CD14-positive monocyte (primary cell): Measurements from ENCODE around the gene WHRN. TPM values are rescaled to one million over a fixed set of nuclear protein-coding genes. Genes with fewer than 3 reads are reported as not detected.

Source experiments
- DNase-seq, 3 donors: peaks; one replicate each; pipeline ENCODE4 v3.0.0-alpha.2; 2011 to 2022
- H2AFZ ChIP-seq: 2 replicates; pipeline ENCODE4 v1.6.0; 2012; ENCODE audit warnings: mild to moderate bottlenecking, low read depth, low read length, inconsistent platforms; ENCODE audit not compliant: insufficient read depth, poor library complexity, severe bottlenecking
- H3K27ac ChIP-seq, 2 donors: 1 replicate in 1 of 2; 2 replicates in 1 of 2; pipeline ENCODE4 v1.5.1; 2012 to 2013; ENCODE audit warnings: low read length in 2 of 2, control low read depth in 1 of 2, inconsistent platforms in 1 of 2, low read depth in 1 of 2, mild to moderate bottlenecking in 1 of 2
- H3K27me3 ChIP-seq, 2 donors: one replicate each; pipeline versions ENCODE4 v1.6.0 to v1.6.1; 2011 to 2013; ENCODE audit warnings: low read length in 2 of 2; ENCODE audit not compliant: control insufficient read depth in 2 of 2, insufficient read depth in 2 of 2
- H3K36me3 ChIP-seq, 2 donors: replicated peaks in 1 of 2; 1 replicate in 1 of 2; 2 replicates in 1 of 2; pipeline versions ENCODE4 v1.5.1 to v1.6.1; 2012 to 2013; ENCODE audit warnings: low read length in 2 of 2, control low read depth in 1 of 2, inconsistent platforms in 1 of 2, mild to moderate bottlenecking in 1 of 2; ENCODE audit not compliant: insufficient read depth in 2 of 2, control insufficient read depth in 1 of 2
- H3K4me1 ChIP-seq, 2 donors: 1 replicate in 1 of 2; 2 replicates in 1 of 2; pipeline versions ENCODE4 v1.5.1 to v1.6.1; 2012 to 2013; ENCODE audit warnings: low read length in 2 of 2, control low read depth in 1 of 2, inconsistent platforms in 1 of 2, mild to moderate bottlenecking in 1 of 2, moderate library complexity in 1 of 2; ENCODE audit not compliant: insufficient read depth in 2 of 2, control insufficient read depth in 1 of 2
- H3K4me2 ChIP-seq: replicated peaks from 2 replicates; pipeline ENCODE3; 2012; ENCODE audit warnings: low read length, moderate library complexity, mild to moderate bottlenecking; ENCODE audit not compliant: poor library complexity, severe bottlenecking; ENCODE audit errors: extremely low read depth
- H3K4me3 ChIP-seq, 3 experiments: fragments of 200-600 bp in 1 of 3; sonication (generic) in 1 of 3; replicated peaks in 1 of 3; 1 replicate in 2 of 3; 2 replicates in 1 of 3; pipeline ENCODE4 v1.5.1; 2011 to 2013; ENCODE audit warnings: low read length in 3 of 3, mild to moderate bottlenecking in 3 of 3, control low read depth in 2 of 3, low read depth in 2 of 3, inconsistent platforms in 1 of 3, moderate library complexity in 1 of 3
- H3K79me2 ChIP-seq: 2 replicates; pipeline ENCODE4 v1.6.0; 2012; ENCODE audit warnings: mild to moderate bottlenecking, control low read depth, inconsistent platforms, low read length, moderate library complexity; ENCODE audit not compliant: insufficient read depth
- H3K9ac ChIP-seq: 2 replicates; pipeline ENCODE4 v1.6.0; 2017; ENCODE audit warnings: low read length, mild to moderate bottlenecking; ENCODE audit not compliant: insufficient read depth, poor library complexity, severe bottlenecking
- H3K9me3 ChIP-seq, 2 donors: replicated peaks in 1 of 2; 1 replicate in 1 of 2; 2 replicates in 1 of 2; pipeline versions ENCODE4 v1.5.1 to v1.6.1; 2012 to 2013; ENCODE audit warnings: low read length in 2 of 2, control low read depth in 1 of 2; ENCODE audit not compliant: control insufficient read depth in 1 of 2, insufficient read depth in 1 of 2
- H4K20me1 ChIP-seq: 2 replicates; pipeline ENCODE4 v1.6.0; 2012; ENCODE audit warnings: mild to moderate bottlenecking, low read length, control low read depth, moderate library complexity; ENCODE audit not compliant: insufficient read depth
- H3K27ac Mint-ChIP-seq, 7 donors: one replicate each; pipeline ENCODE4 v1.8.0; 2020; ENCODE audit warnings: mild to moderate bottlenecking in 7 of 7, mixed read lengths in 7 of 7, moderate library complexity in 6 of 7, inconsistent platforms in 2 of 7
- H3K27me3 Mint-ChIP-seq, 3 donors: one replicate each; pipeline ENCODE4 v1.8.0; 2021 to 2022; ENCODE audit warnings: low read depth in 3 of 3, mild to moderate bottlenecking in 3 of 3, mixed read lengths in 3 of 3, moderate library complexity in 3 of 3, inconsistent platforms in 1 of 3
- H3K36me3 Mint-ChIP-seq, 2 donors: one replicate each; pipeline ENCODE4 v1.8.0; 2020; ENCODE audit warnings: mixed read lengths in 2 of 2, inconsistent platforms in 1 of 2, mild to moderate bottlenecking in 1 of 2
- H3K4me1 Mint-ChIP-seq: one replicate; pipeline ENCODE4 v1.8.0; 2020; ENCODE audit warnings: mild to moderate bottlenecking, mixed read lengths
- H3K4me3 Mint-ChIP-seq, 2 donors: one replicate each; pipeline ENCODE4 v1.8.0; 2020; ENCODE audit warnings: mild to moderate bottlenecking in 2 of 2, mixed read lengths in 2 of 2, moderate library complexity in 1 of 2
- H3K9me3 Mint-ChIP-seq, 7 donors: one replicate each; pipeline ENCODE4 v1.8.0; 2020 to 2022; ENCODE audit warnings: mixed read lengths in 7 of 7, mild to moderate bottlenecking in 6 of 7, moderate library complexity in 6 of 7, inconsistent platforms in 2 of 7
- WGBS: methylation state at CpG from one replicate; pipeline ENCODE4 v1.1.5; 2013; ENCODE audit warnings: missing lambda C conversion rate; ENCODE audit not compliant: insufficient coverage; 5-methylcytosine and 5-hydroxymethylcytosine counted together
- intact Hi-C, 2 donors: fragments of 100-400 bp; cut with micrococcal nuclease; formaldehyde crosslinking; loops; one replicate each; pipeline versions ENCODE4 v1.15.0 to v1.15.1; 2023
- polyA plus RNA-seq, 3 donors: library from polyadenylated mRNA; depleted of rRNA in 1 of 3; unstranded in 2 of 3; stranded (reverse) in 1 of 3; fragments of 300-500 nt in 2 of 3; fragments of >200 nt in 1 of 3; fragmentation: Illumina TruSeq in 2 of 3; gene quantifications; 1 replicate in 2 of 3; 2 replicates in 1 of 3; pipeline ENCODE4 v1.2.3, GENCODE V29; 2012 to 2021
- TF ChIP-seq, protein P1 (sequence below): fragments of 200-600 bp; IDR thresholded peaks from one replicate; pipeline ENCODE4 v1.8.0; 2022; ENCODE audit warnings: antibody characterized with exemption, mild to moderate bottlenecking

WHRN gene
- polyA plus RNA-seq, 3 donors = 0.13 to 0.59 (median 0.30) TPM

- Histone ChIP-seq H3K9me3 (no peaks in the 10 kb centered on the region), H3K79me2 (no peaks in the 10 kb centered on the region), H3K4me2 (no peak overlapping the region), H2AFZ (no peak overlapping the region), H3K4me1 (no peaks in the 10 kb centered on the region), H3K4me3 (no peak overlapping the region), H4K20me1 (no peaks in the 10 kb centered on the region), H3K27ac (no peak overlapping the region), H3K36me3 (no peaks in the 10 kb centered on the region), H3K27me3 (no peaks in the 10 kb centered on the region), H3K9ac (no peak overlapping the region)
- DNase-seq = no peak
- WGBS = 100% methylated on average over 2 of the region's 3 CpGs
- Mint-ChIP-seq H3K36me3 (no peaks in the 10 kb centered on the region), H3K9me3 (peaks cover 0 to 2% (median 0%) of the 10 kb centered on the region in 7 donors), H3K4me1 (peaks cover 4% of the 10 kb centered on the region), H3K27ac (no peak overlapping the region), H3K27me3 (peaks cover 5 to 8% (median 6%) of the 10 kb centered on the region in 3 donors), H3K4me3 (no peak overlapping the region)
- TF ChIP-seq, protein P1, sequence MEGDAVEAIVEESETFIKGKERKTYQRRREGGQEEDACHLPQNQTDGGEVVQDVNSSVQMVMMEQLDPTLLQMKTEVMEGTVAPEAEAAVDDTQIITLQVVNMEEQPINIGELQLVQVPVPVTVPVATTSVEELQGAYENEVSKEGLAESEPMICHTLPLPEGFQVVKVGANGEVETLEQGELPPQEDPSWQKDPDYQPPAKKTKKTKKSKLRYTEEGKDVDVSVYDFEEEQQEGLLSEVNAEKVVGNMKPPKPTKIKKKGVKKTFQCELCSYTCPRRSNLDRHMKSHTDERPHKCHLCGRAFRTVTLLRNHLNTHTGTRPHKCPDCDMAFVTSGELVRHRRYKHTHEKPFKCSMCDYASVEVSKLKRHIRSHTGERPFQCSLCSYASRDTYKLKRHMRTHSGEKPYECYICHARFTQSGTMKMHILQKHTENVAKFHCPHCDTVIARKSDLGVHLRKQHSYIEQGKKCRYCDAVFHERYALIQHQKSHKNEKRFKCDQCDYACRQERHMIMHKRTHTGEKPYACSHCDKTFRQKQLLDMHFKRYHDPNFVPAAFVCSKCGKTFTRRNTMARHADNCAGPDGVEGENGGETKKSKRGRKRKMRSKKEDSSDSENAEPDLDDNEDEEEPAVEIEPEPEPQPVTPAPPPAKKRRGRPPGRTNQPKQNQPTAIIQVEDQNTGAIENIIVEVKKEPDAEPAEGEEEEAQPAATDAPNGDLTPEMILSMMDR = no peak
- intact Hi-C loops = no loop called here
These were observed 17.6 kb upstream of the WHRN start for GRCh38 chr9:114522847-114523246.

GRCh38 chr9:114522286-114522685, 17.0 kb upstream of the WHRN start:
- Mint-ChIP-seq H3K9me3 (peaks cover 0 to 2% (median 0%) of the 10 kb centered on the region in 7 donors), H3K27ac (no peak overlapping the region), H3K27me3 (peaks cover 6 to 8% (median 7%) of the 10 kb centered on the region in 3 donors), H3K4me1 (peaks cover 4% of the 10 kb centered on the region), H3K36me3 (no peaks in the 10 kb centered on the region), H3K4me3 (no peak overlapping the region)
- no peaks in the 10 kb centered on the region for H3K4me1 ChIP-seq
- TF ChIP-seq, protein P1 = no peak
- H3K27me3 ChIP-seq = no peaks in the 10 kb centered on the region
- no peak overlapping the region for H3K4me3 ChIP-seq
- no peak overlapping the region for H3K9ac ChIP-seq
- no peak overlapping the region for H3K4me2 ChIP-seq
- no peak overlapping the region for H3K27ac ChIP-seq
- no peak for DNase-seq
- intact Hi-C loops = no loop called here
- H3K36me3 ChIP-seq = no peaks in the 10 kb centered on the region
- 59% methylated on average over 2 of the region's 2 CpGs for WGBS
- H3K9me3 ChIP-seq = no peaks in the 10 kb centered on the region
- H3K79me2 ChIP-seq = no peaks in the 10 kb centered on the region
- no peaks in the 10 kb centered on the region for H4K20me1 ChIP-seq
- H2AFZ ChIP-seq = no peak overlapping the region
